Caco-2 (cell line): ENCODE results near the gene XBP1. TPM values are rescaled to one million over a fixed set of nuclear protein-coding genes. Genes with fewer than 3 reads are reported as not detected.

Source experiments
- BruUV-seq: library from RNA; stranded (reverse); fragments of 400-500 nt; replicated peaks from 2 replicates; lab custom pipeline; 2021; lab: Mats Ljungman, UMichigan
- CTCF ChIA-PET: fragments of 300-600 bp; sonication (Branson Sonifier 250); formaldehyde crosslinking; loops from one replicate; lab custom pipeline; 2022; ENCODE audit warnings: antibody characterized with exemption; lab: Charles Lee
- POLR2A ChIA-PET: fragments of 300-600 bp; sonication (Branson Sonifier 250); formaldehyde crosslinking; loops from one replicate; lab custom pipeline; 2022; ENCODE audit warnings: antibody characterized with exemption; lab: Charles Lee
- DNase-seq, 2 experiments: peaks; one replicate each; pipeline versions ENCODE4 v3.0.0 to v3.0.0-alpha.2; 2020 to 2022
- H3K27me3 ChIP-seq: replicated peaks from 2 replicates; pipeline ENCODE4 v1.6.0; 2011; ENCODE audit warnings: low read length; ENCODE audit not compliant: control insufficient read depth, insufficient read depth
- H3K36me3 ChIP-seq: 2 replicates; pipeline ENCODE4 v1.5.1; 2011; ENCODE audit warnings: low read length; ENCODE audit not compliant: control insufficient read depth, insufficient read depth
- H3K4me1 ChIP-seq: fragments of 250-450 bp; sonication (Bioruptor Pico); 2 replicates; pipeline ENCODE4 v1.5.1; 2020; ENCODE audit warnings: mild to moderate bottlenecking
- H3K4me3 ChIP-seq: 2 replicates; pipeline ENCODE4 v1.5.1; 2011; ENCODE audit warnings: low read depth, mild to moderate bottlenecking, control low read depth, low read length
- H3K9me3 ChIP-seq: fragments of 250-450 bp; sonication (Bioruptor Pico); 2 replicates; pipeline ENCODE4 v1.5.1; 2020; ENCODE audit warnings: mild to moderate bottlenecking, moderate library complexity
- H3K27ac Mint-ChIP-seq: one replicate; pipeline ENCODE4 v1.8.0; 2022; ENCODE audit warnings: mixed read lengths; ENCODE audit not compliant: unreplicated experiment
- H3K27me3 Mint-ChIP-seq: one replicate; pipeline ENCODE4 v1.8.0; 2022; ENCODE audit warnings: mixed read lengths; ENCODE audit not compliant: insufficient read depth, unreplicated experiment
- H3K36me3 Mint-ChIP-seq: one replicate; pipeline ENCODE4 v1.8.0; 2022; ENCODE audit warnings: mild to moderate bottlenecking, mixed read lengths; ENCODE audit not compliant: insufficient read depth, unreplicated experiment
- H3K4me1 Mint-ChIP-seq: one replicate; pipeline ENCODE4 v1.8.0; 2022; ENCODE audit warnings: low read depth, mixed read lengths; ENCODE audit not compliant: unreplicated experiment
- H3K4me3 Mint-ChIP-seq: one replicate; pipeline ENCODE4 v1.8.0; 2022; ENCODE audit warnings: mild to moderate bottlenecking, moderate library complexity, mixed read lengths; ENCODE audit not compliant: unreplicated experiment
- H3K9me3 Mint-ChIP-seq: one replicate; pipeline ENCODE4 v1.8.0; 2022; ENCODE audit warnings: mixed read lengths; ENCODE audit not compliant: unreplicated experiment
- CTCF ChIP-seq, 2 experiments: fragments of 200-600 bp in 1 of 2; IDR thresholded peaks; 1 replicate in 1 of 2; 2 replicates in 1 of 2; pipeline versions ENCODE4 v1.5.1 to v1.8.0; 2011 to 2022; ENCODE audit warnings: antibody characterized with exemption in 1 of 2, control low read depth in 1 of 2, inconsistent platforms in 1 of 2, low read depth in 1 of 2, low read length in 1 of 2, mild to moderate bottlenecking in 1 of 2, moderate library complexity in 1 of 2; ENCODE audit not compliant: insufficient read depth in 1 of 2, severe bottlenecking in 1 of 2, unreplicated experiment in 1 of 2
- intact Hi-C: fragments of 100-400 bp; cut with micrococcal nuclease; formaldehyde crosslinking; loops from one replicate; pipeline ENCODE4 v1.10.0; 2022; ENCODE audit not compliant: unreplicated experiment
- total RNA-seq: library from RNA; stranded (reverse); gene quantifications from 2 replicates; pipeline ENCODE4 v1.2.3, GENCODE V29; 2022

XBP1 gene
- total RNA-seq, 1 experiment from 2014 or later, result 215 TPM

- Histone ChIP-seq H3K36me3 (peaks cover 3% of the 10 kb centered on the region; the same call in 1 of the 2 replicates), H3K27me3 (no peaks in the 10 kb centered on the region), H3K4me3 (no peak overlapping the region), H3K4me1 (peaks cover 24% of the 10 kb centered on the region), H3K9me3 (no peaks in the 10 kb centered on the region)
- POLR2A ChIA-PET, result no interaction called here
- no peak overlapping the region for H3K4me3 Mint-ChIP-seq
- peaks cover 16% of the 10 kb centered on the region for H3K4me1 Mint-ChIP-seq
- H3K27me3 Mint-ChIP-seq, result no peaks in the 10 kb centered on the region
- TF ChIP-seq CTCF (IDR thresholded peaks at IDR 0.05; ENCODE audit: insufficient read depth in 1 of 2, low read depth in 1 of 2, low read length in 1 of 2, severe bottlenecking in 1 of 2, unreplicated experiment in 1 of 2), result no peak
- DNase-seq, result no peak
- CTCF ChIA-PET, result no interaction called here
- H3K27ac Mint-ChIP-seq, result no peak overlapping the region
- intact Hi-C loops, result no loop called here
- H3K9me3 Mint-ChIP-seq, result no peaks in the 10 kb centered on the region
- BruUV-seq, result no TSS peak
- H3K36me3 Mint-ChIP-seq, result peaks cover 75% of the 10 kb centered on the region
These were observed 20.5 kb downstream of the XBP1 start for GRCh38 chr22:28779833-28780232.

- CTCF ChIA-PET, result interaction anchor here (0.6 to 0.9 kb wide), 2 partner anchors 10 to 286 kb away, joined by 4 to 8 read pairs; no protein-coding TSS in a partner anchor
- Mint-ChIP-seq H3K4me3 (peak overlapping the region; percentile 61), H3K27me3 (no peaks in the 10 kb centered on the region), H3K27ac (peak overlapping the region; percentile 72), H3K4me1 (peaks cover 7% of the 10 kb centered on the region), H3K36me3 (peaks cover 52% of the 10 kb centered on the region), H3K9me3 (no peaks in the 10 kb centered on the region)
- TF ChIP-seq CTCF (IDR thresholded peaks at IDR 0.05; ENCODE audit: insufficient read depth in 1 of 2, low read depth in 1 of 2, low read length in 1 of 2, severe bottlenecking in 1 of 2, unreplicated experiment in 1 of 2), result no peak
- POLR2A ChIA-PET, result interaction anchor here (3.3 kb wide), 1 partner anchor 10 kb away, joined by 19 read pairs; no protein-coding TSS in a partner anchor
- no peaks in the 10 kb centered on the region for H3K4me1 ChIP-seq
- H3K4me3 ChIP-seq, result no peak overlapping the region
- no peaks in the 10 kb centered on the region for H3K27me3 ChIP-seq
- DNase-seq, result no peak
- H3K9me3 ChIP-seq, result 0 out of 2 replicates have a peak, but pooled peaks cover under 1% of the 10 kb centered on the region
- H3K36me3 ChIP-seq, result no peaks in the 10 kb centered on the region
- intact Hi-C loops, result no loop called here
- no TSS peak for BruUV-seq
These were observed 26.0 kb downstream of the XBP1 start for GRCh38 chr22:28774378-28774777.

- H3K4me1 ChIP-seq, result no peaks in the 10 kb centered on the region
These were observed 26.9 kb downstream of the XBP1 start for GRCh38 chr22:28773461-28773867.

More at GRCh38 chr22:28773461-28773867, 26.9 kb downstream of the XBP1 start:
- intact Hi-C loops, result no loop called here
- DNase-seq, result no peak
- Mint-ChIP-seq H3K4me3 (peak overlapping the region; percentile 78), H3K9me3 (no peaks in the 10 kb centered on the region), H3K27ac (peak overlapping the region; percentile 9), H3K4me1 (peaks cover 7% of the 10 kb centered on the region), H3K27me3 (no peaks in the 10 kb centered on the region), H3K36me3 (peaks cover 48% of the 10 kb centered on the region)
- POLR2A ChIA-PET, result interaction anchor here (1.6 to 3.3 kb wide), 2 partner anchors 11 to 27 kb away, joined by 6 to 19 read pairs; partner anchors contain the start of gene XBP1
- CTCF ChIA-PET, result interaction anchor here (1.6 to 1.7 kb wide), 2 partner anchors 32 to 267 kb away, joined by 3 to 4 read pairs; partner anchors contain the start of gene CHEK2
- TF ChIP-seq CTCF (IDR thresholded peaks at IDR 0.05; ENCODE audit: insufficient read depth in 1 of 2, low read depth in 1 of 2, low read length in 1 of 2, severe bottlenecking in 1 of 2, unreplicated experiment in 1 of 2), result no peak
- Histone ChIP-seq H3K4me3 (peak overlapping the region; percentile 48), H3K27me3 (no peaks in the 10 kb centered on the region), H3K36me3 (no peaks in the 10 kb centered on the region), H3K9me3 (0 out of 2 replicates have a peak, but pooled peaks cover 9% of the 10 kb centered on the region)
- TSS peak; percentile 64 for BruUV-seq
